ENCODE data around the gene CD84. TPM values are rescaled to one million over a fixed set of nuclear protein-coding genes. Genes with fewer than 3 reads are reported as not detected.

CD84 gene
- total and polyA plus RNA-seq, 4 donors: 1.9 to 18.8 (median 10.7) TPM

DNA sequence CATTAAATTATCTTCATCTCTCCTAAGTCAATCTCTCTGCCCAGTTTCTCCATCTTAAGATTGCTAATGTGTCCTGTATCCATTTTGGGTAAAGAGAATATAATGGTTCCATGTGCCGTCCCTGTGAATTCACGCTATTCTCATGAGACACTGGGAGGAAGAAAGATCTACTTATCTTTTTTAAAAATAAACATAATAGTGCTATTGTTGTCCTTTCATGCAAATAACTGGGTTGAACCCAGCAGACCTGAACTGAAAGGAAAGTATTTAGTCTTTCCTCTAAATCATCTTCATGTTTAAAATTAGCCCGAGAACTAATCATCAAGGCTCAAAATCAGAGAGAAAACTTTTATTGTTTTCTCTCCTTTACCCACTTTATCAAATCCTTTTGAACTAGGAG is 45.2 kb upstream of the CD84 start:
- Histone ChIP-seq H3K36me3 (ENCODE audit: control insufficient read depth in 4 of 4, insufficient read depth in 4 of 4, low read length in 4 of 4) (no peaks in the 10 kb centered on the region), H3K27me3 (ENCODE audit: control insufficient read depth in 3 of 3, insufficient read depth in 3 of 3, low read length in 2 of 3) (peaks cover 0 to 2% (median 0%) of the 10 kb centered on the region in 3 donors), H3K4me1 (ENCODE audit: control insufficient read depth in 5 of 5, insufficient read depth in 5 of 5, low read length in 5 of 5) (no peaks in the 10 kb centered on the region), H3K27ac (ENCODE audit: low read depth in 1 of 2, low read length in 1 of 2) (no peak overlapping the region), H3K9ac (ENCODE audit: insufficient read depth in 1 of 2, low read length in 2 of 2) (no peak overlapping the region), H3K4me3 (no peak overlapping the region), H3K9me3 (ENCODE audit: control insufficient read depth in 4 of 4, insufficient read depth in 3 of 4, low read length in 3 of 4) (no peaks in the 10 kb centered on the region)
- TF ChIP-seq, protein P1, sequence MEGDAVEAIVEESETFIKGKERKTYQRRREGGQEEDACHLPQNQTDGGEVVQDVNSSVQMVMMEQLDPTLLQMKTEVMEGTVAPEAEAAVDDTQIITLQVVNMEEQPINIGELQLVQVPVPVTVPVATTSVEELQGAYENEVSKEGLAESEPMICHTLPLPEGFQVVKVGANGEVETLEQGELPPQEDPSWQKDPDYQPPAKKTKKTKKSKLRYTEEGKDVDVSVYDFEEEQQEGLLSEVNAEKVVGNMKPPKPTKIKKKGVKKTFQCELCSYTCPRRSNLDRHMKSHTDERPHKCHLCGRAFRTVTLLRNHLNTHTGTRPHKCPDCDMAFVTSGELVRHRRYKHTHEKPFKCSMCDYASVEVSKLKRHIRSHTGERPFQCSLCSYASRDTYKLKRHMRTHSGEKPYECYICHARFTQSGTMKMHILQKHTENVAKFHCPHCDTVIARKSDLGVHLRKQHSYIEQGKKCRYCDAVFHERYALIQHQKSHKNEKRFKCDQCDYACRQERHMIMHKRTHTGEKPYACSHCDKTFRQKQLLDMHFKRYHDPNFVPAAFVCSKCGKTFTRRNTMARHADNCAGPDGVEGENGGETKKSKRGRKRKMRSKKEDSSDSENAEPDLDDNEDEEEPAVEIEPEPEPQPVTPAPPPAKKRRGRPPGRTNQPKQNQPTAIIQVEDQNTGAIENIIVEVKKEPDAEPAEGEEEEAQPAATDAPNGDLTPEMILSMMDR (IDR thresholded peaks at IDR 0.05; ENCODE audit: control extremely low read depth, extremely low read depth): no peak
- ATAC-seq (ENCODE audit: insufficient read depth, low FRiP score) (no peak), DNase-seq (no peak)
- WGBS, 2 donors: 70 to 86% methylated on average over 3 of the region's 3 CpGs

DNA sequence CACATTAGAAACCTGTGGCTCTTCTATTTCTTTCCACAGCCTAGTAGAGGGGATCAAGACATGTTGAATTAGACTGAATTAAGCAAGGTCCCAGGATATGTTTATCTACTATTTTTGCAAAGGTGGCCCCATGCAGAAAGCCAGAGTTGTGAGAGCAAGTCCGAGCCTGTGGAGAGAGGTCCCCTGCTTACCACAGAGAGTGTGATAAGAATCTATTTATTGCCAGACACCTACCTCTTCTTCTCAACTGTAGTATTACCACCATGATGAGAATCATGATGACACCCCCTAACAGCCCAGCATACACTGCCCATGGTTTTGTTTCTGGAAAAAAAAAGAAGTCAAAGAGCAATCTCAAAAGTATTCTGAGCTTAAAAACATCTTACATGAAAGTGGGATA is 44.6 kb upstream of the CD84 start:
- no peaks in the 10 kb centered on the region for H3K9me3 ChIP-seq (ENCODE audit: control insufficient read depth in 4 of 4, insufficient read depth in 3 of 4, low read length in 3 of 4)
- peaks cover 0 to 2% (median 0%) of the 10 kb centered on the region in 3 donors for H3K27me3 ChIP-seq (ENCODE audit: control insufficient read depth in 3 of 3, insufficient read depth in 3 of 3, low read length in 2 of 3)
- no peaks in the 10 kb centered on the region for H3K4me1 ChIP-seq (ENCODE audit: control insufficient read depth in 5 of 5, insufficient read depth in 5 of 5, low read length in 5 of 5)
- DNase-seq (no peak), ATAC-seq (ENCODE audit: insufficient read depth, low FRiP score) (no peak)
- H3K9ac ChIP-seq (ENCODE audit: insufficient read depth in 1 of 2, low read length in 2 of 2): no peak overlapping the region
- 66 to 89% methylated on average over 1 of the region's 1 CpG for WGBS, 2 donors
- TF ChIP-seq, protein P1 (IDR thresholded peaks at IDR 0.05; ENCODE audit: control extremely low read depth, extremely low read depth): no peak
- H3K36me3 ChIP-seq (ENCODE audit: control insufficient read depth in 4 of 4, insufficient read depth in 4 of 4, low read length in 4 of 4): no peaks in the 10 kb centered on the region
- H3K27ac ChIP-seq (ENCODE audit: low read depth in 1 of 2, low read length in 1 of 2): no peak overlapping the region
- no peak overlapping the region for H3K4me3 ChIP-seq

DNA sequence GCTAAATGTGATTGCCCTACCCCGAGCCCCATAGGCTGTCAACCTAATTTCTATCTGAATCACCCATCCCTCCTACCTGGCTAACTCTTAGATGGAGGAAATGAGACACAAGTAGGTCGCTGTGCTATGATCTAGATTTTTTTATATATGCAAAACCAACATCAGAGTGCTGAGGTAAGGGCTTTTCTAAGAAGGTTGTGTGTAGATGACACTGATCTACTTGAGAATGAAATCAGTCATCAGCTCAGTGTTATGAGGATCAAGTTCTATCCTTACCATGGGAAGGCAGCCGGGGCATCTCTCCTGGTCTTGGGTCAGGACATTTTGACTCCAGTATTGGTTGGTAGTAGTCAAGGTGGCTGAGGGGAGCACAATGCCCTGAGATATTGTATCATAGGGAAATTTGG is 43.9 kb upstream of the CD84 start:
- Histone ChIP-seq H3K27me3 (ENCODE audit: control insufficient read depth in 3 of 3, insufficient read depth in 3 of 3, low read length in 2 of 3) (peaks cover 0 to 2% (median 0%) of the 10 kb centered on the region in 3 donors), H3K9me3 (ENCODE audit: control insufficient read depth in 4 of 4, insufficient read depth in 3 of 4, low read length in 3 of 4) (no peaks in the 10 kb centered on the region), H3K27ac (ENCODE audit: low read depth in 1 of 2, low read length in 1 of 2) (no peak overlapping the region), H3K36me3 (ENCODE audit: control insufficient read depth in 4 of 4, insufficient read depth in 4 of 4, low read length in 4 of 4) (no peaks in the 10 kb centered on the region), H3K9ac (ENCODE audit: insufficient read depth in 1 of 2, low read length in 2 of 2) (no peak overlapping the region), H3K4me3 (no peak overlapping the region), H3K4me1 (ENCODE audit: control insufficient read depth in 5 of 5, insufficient read depth in 5 of 5, low read length in 5 of 5) (no peaks in the 10 kb centered on the region)
- WGBS, 2 donors: 86 to 97% methylated on average over 3 of the region's 3 CpGs
- ATAC-seq (ENCODE audit: insufficient read depth, low FRiP score) (no peak), DNase-seq (no peak)
- TF ChIP-seq, protein P1 (IDR thresholded peaks at IDR 0.05; ENCODE audit: control extremely low read depth, extremely low read depth): no peak
